ENCODE results near the gene SOX18.

The SOX18 gene

GRCh38 chr20:64056639-64056888 lies 7.1 kb upstream of the SOX18 start:
- no peak overlapping the region for H3K4me3 ChIP-seq (ENCODE audit: control insufficient read depth, low read depth, low read length)
- no peak for DNase-seq (ENCODE audit: low read depth)
- TF ChIP-seq, protein P1, sequence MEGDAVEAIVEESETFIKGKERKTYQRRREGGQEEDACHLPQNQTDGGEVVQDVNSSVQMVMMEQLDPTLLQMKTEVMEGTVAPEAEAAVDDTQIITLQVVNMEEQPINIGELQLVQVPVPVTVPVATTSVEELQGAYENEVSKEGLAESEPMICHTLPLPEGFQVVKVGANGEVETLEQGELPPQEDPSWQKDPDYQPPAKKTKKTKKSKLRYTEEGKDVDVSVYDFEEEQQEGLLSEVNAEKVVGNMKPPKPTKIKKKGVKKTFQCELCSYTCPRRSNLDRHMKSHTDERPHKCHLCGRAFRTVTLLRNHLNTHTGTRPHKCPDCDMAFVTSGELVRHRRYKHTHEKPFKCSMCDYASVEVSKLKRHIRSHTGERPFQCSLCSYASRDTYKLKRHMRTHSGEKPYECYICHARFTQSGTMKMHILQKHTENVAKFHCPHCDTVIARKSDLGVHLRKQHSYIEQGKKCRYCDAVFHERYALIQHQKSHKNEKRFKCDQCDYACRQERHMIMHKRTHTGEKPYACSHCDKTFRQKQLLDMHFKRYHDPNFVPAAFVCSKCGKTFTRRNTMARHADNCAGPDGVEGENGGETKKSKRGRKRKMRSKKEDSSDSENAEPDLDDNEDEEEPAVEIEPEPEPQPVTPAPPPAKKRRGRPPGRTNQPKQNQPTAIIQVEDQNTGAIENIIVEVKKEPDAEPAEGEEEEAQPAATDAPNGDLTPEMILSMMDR (conservative IDR thresholded peaks at IDR 0.05; ENCODE audit: control insufficient read depth, insufficient read depth, low read depth, low read length), result no peak

- TF ChIP-seq, protein P1 (conservative IDR thresholded peaks at IDR 0.05; ENCODE audit: control insufficient read depth, insufficient read depth, low read depth, low read length), result no peak
- no peak for DNase-seq (ENCODE audit: low read depth)
- H3K4me3 ChIP-seq (ENCODE audit: control insufficient read depth, low read depth, low read length), result no peak overlapping the region
These were observed 6.6 kb upstream of the SOX18 start for GRCh38 chr20:64055893-64056638.

DNA sequence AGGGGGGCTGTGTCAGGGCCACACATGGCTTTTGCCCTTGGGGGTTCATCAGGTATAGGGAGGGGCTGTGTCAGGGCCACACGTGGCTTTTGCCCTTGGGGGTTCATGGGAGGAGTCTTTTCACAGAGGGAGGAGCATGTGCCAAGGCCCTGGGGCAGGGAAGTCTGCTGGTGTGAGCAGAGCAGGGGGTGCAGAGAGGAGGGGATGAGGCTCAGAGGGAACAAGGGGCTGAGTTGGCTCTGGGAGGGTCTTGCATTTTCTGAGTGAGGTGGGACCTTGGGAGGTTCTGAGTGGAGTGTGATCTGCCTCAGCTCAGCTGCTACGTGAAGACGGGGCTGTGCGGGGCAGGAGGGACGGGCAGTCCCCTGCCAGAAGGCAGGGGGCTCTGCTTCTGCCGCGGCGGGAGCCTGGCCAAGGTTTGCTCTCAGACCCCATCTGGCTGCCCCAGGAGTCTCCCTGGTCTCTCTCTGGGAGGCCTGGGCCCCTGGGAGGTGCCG lies 6.0 kb upstream of the SOX18 start:
- no peak for DNase-seq (ENCODE audit: low read depth)
- TF ChIP-seq, protein P1 (conservative IDR thresholded peaks at IDR 0.05; ENCODE audit: control insufficient read depth, insufficient read depth, low read depth, low read length), result no peak
- no peak overlapping the region for H3K4me3 ChIP-seq (ENCODE audit: control insufficient read depth, low read depth, low read length)

GRCh38 chr20:64053841-64054661 lies 4.6 kb upstream of the SOX18 start:
- TF ChIP-seq, protein P1 (conservative IDR thresholded peaks at IDR 0.05; ENCODE audit: control insufficient read depth, insufficient read depth, low read depth, low read length), result no peak
- H3K4me3 ChIP-seq (ENCODE audit: control insufficient read depth, low read depth, low read length), result no peak overlapping the region
- no peak for DNase-seq (ENCODE audit: low read depth)

DNA sequence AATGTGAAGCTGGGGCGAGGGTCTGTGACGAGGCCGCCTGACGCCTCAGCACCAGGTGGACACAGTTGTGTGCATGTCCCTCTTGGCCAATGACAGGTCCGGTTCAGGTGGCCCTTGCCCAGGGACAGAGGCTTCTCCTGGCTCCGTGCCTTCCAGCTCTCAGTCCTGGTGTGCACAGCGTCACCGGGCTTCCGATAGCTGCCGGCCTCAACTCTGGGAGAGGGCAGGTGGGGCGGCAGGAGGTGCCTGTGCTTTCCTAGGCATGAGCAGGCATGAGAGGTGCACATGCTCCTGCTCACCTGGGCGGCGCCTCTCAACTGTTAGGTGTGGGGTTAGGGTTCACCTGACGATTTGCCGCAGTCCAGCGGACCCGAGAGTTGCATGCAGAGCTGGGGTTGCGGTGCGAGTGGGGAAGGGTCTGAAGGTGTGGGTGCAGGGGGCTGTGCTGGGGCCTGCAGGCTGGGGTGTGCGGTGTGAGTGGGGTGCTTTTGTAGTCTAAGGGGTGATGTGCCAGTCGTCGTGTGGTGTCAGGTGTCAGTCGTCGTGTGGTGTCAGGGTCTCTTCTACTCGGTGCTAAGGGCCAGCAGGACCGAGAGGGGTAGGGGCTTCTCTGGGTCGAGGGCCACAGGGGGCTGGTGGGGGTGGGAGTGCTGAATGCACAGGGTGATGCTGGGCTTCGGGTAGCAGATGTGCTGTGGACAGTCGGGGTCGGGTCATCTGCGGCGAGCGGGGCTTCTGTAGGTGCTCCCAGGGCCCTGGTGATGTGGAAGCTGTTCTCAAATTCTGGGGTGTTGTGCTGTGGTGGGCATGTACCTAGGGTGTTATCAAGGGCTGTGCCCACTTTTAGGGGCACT lies 3.8 kb upstream of the SOX18 start:
- TF ChIP-seq, protein P1 (conservative IDR thresholded peaks at IDR 0.05; ENCODE audit: control insufficient read depth, insufficient read depth, low read depth, low read length), result no peak

GRCh38 chr20:64052326-64052722 lies 2.9 kb upstream of the SOX18 start:
- TF ChIP-seq, protein P1 (conservative IDR thresholded peaks at IDR 0.05; ENCODE audit: control insufficient read depth, insufficient read depth, low read depth, low read length), result no peak
- DNase-seq (ENCODE audit: low read depth), result no peak
- no peak overlapping the region for H3K4me3 ChIP-seq (ENCODE audit: control insufficient read depth, low read depth, low read length)

More for the DNA sequence above, 3.8 kb upstream of the SOX18 start:
- no peak overlapping the region for H3K4me3 ChIP-seq (ENCODE audit: control insufficient read depth, low read depth, low read length)
- no peak for DNase-seq (ENCODE audit: low read depth)
